ENCODE results near the gene MMP28.
"Not testable (repeated sequence)": the region's sequence is repeated elsewhere in the genome, so short reads cannot be mapped to it uniquely, and the experiment has no call there.

The MMP28 gene

GRCh38 chr17:35765086-35765710 is 30.2 kb downstream of the MMP28 start:
- no peak for DNase-seq

- peak; percentile 82 to 83 for DNase-seq
Observed at GRCh38 chr17:35764123-35764991, 31.1 kb downstream of the MMP28 start.

GRCh38 chr17:35763767-35764122 is 31.7 kb downstream of the MMP28 start:
- no peak for DNase-seq

- DNase-seq = no peak
Observed at GRCh38 chr17:35761601-35762000, 33.8 kb downstream of the MMP28 start.

- no peak for DNase-seq
Observed at GRCh38 chr17:35760587-35760986, 34.9 kb downstream of the MMP28 start, which contains the start of gene C17orf50. C17orf50 (plus strand) TSS chr17:35760887; CDS start chr17:35760942, 55 bp downstream.

- DNase-seq = no peak
Observed at GRCh38 chr17:35757243-35757642, 38.2 kb downstream of the MMP28 start.

GRCh38 chr17:35752945-35753764 is 42.3 kb downstream of the MMP28 start, which contains the start of gene GAS2L2:
GAS2L2 (minus strand) TSS chr17:35753239; CDS start chr17:35752850, 389 bp downstream.
- no peak for DNase-seq

- DNase-seq = no peak
Observed at GRCh38 chr17:35752471-35752870, 43.0 kb downstream of the MMP28 start.

- not testable (repeated sequence) for DNase-seq
Observed at GRCh38 chr17:35751541-35751940, 43.9 kb downstream of the MMP28 start.

GRCh38 chr17:35750526-35751395 is 44.7 kb downstream of the MMP28 start:
- DNase-seq = no peak

- DNase-seq = no peak
Observed at GRCh38 chr17:35749560-35750412, 45.7 kb downstream of the MMP28 start.

GRCh38 chr17:35748979-35749378 is 46.5 kb downstream of the MMP28 start:
- no peak for DNase-seq

GRCh38 chr17:35748341-35748841 is 47.0 kb downstream of the MMP28 start:
- no peak for DNase-seq

GRCh38 chr17:35747540-35748017 is 47.9 kb downstream of the MMP28 start:
- DNase-seq = peak; percentile 72 to 83

GRCh38 chr17:35745749-35746320 is 49.6 kb downstream of the MMP28 start:
- DNase-seq = no peak

- no peak for DNase-seq
Observed at GRCh38 chr17:35745246-35745645, 50.2 kb downstream of the MMP28 start.

GRCh38 chr17:35744830-35745229 is 50.6 kb downstream of the MMP28 start:
- DNase-seq = no peak

- no peak for DNase-seq
Observed at GRCh38 chr17:35743626-35744328, 51.7 kb downstream of the MMP28 start.

- DNase-seq = no peak
Observed at GRCh38 chr17:35742896-35743477, 52.5 kb downstream of the MMP28 start.
